BE2C (cell line): ENCODE results near the gene CXXC1.

Experiments used
- DNase-seq: peaks from one replicate; pipeline ENCODE4 v3.0.0-alpha.2; 2020
- H3K27me3 ChIP-seq: fragments of 250-450 bp; sonication (Bioruptor Pico); 2 replicates; pipeline ENCODE4 v1.5.1; 2020; ENCODE audit warnings: mild to moderate bottlenecking
- H3K36me3 ChIP-seq: fragments of 250-450 bp; sonication (Bioruptor Pico); 2 replicates; pipeline ENCODE4 v1.5.1; 2020; ENCODE audit warnings: mild to moderate bottlenecking
- H3K4me1 ChIP-seq: fragments of 250-450 bp; sonication (Bioruptor Pico); 2 replicates; pipeline ENCODE4 v1.5.1; 2020
- H3K4me3 ChIP-seq: 2 replicates; pipeline ENCODE4 v1.5.1; 2011; ENCODE audit warnings: low read depth, low read length
- H3K9me3 ChIP-seq: fragments of 250-450 bp; sonication (Bioruptor Pico); 2 replicates; pipeline ENCODE4 v1.5.1; 2020
- TF ChIP-seq, protein P1 (sequence below): IDR thresholded peaks from 2 replicates; pipeline ENCODE4 v1.5.1; 2012; ENCODE audit warnings: mild to moderate bottlenecking, low read depth, low read length

CXXC1 gene

DNA sequence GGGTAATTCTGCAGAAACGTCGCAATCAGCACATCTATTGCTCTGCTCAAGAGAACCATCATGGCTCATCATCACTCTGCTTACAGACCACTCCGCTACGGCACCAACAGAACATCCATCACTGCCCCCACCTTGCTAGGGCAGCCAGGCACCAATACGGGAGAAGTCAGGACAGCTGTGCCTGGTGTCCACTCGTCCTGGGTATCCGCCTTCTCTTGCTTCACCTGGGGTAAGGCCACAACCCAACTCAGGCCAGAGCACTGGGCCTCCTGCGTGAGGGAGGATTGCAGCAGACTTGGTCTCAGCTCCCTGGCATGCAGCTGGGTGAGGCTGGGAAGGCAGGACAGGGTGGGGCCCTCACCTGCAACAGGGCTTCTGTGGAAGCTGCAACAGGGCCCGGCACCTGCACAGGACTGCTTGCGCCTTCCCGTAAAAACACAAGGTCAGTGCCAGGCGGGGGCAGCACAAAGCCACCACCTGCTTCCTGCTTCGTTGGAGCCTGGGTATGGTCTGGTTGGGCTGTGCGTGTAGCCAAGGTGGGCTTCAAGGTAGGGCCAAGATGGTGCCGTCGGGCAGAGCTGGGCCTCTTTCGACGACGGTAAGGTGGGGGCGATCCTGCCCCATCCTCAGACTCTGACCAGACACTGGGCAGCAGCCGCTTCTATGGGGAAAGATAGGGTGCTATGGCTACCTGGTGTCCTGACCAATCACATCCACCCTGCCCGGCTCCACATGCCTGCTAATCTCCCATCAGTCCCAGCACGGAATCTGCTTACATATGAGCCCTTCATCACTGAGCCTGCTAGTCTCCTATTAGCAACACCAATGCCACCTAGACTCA, 14.1 kb downstream of the CXXC1 start:
- H3K4me3 ChIP-seq: no peak overlapping the region
- TF ChIP-seq, protein P1, sequence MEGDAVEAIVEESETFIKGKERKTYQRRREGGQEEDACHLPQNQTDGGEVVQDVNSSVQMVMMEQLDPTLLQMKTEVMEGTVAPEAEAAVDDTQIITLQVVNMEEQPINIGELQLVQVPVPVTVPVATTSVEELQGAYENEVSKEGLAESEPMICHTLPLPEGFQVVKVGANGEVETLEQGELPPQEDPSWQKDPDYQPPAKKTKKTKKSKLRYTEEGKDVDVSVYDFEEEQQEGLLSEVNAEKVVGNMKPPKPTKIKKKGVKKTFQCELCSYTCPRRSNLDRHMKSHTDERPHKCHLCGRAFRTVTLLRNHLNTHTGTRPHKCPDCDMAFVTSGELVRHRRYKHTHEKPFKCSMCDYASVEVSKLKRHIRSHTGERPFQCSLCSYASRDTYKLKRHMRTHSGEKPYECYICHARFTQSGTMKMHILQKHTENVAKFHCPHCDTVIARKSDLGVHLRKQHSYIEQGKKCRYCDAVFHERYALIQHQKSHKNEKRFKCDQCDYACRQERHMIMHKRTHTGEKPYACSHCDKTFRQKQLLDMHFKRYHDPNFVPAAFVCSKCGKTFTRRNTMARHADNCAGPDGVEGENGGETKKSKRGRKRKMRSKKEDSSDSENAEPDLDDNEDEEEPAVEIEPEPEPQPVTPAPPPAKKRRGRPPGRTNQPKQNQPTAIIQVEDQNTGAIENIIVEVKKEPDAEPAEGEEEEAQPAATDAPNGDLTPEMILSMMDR: no peak
- H3K9me3 ChIP-seq: no peaks in the 10 kb centered on the region
- no peaks in the 10 kb centered on the region for H3K27me3 ChIP-seq
- peaks cover 10% of the 10 kb centered on the region; the same call in 1 of the 2 replicates for H3K36me3 ChIP-seq
- DNase-seq: no peak
- H3K4me1 ChIP-seq: no peaks in the 10 kb centered on the region

DNA sequence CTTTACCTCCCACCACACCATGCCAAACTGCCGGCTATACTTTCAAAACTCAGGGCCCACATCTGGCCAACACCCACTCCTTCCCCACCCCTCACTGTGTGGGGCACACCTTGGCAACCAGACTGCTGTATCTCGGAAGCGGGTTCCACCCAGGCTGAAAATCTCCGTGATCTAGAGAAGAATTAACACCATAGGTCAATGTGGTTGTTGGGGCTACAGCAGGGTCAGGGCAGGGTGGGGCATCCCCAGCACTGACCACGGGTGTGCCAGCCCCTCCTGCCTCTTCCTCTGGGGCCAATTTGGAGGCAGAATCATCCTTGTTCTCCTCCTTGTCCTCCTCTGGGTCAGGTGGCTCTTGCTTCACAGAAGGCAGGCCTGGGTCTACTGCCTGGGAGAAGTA, 14.9 kb downstream of the CXXC1 start:
- H3K36me3 ChIP-seq: peaks cover 10% of the 10 kb centered on the region; the same call in 1 of the 2 replicates
- no peaks in the 10 kb centered on the region for H3K4me1 ChIP-seq
- no peak overlapping the region for H3K4me3 ChIP-seq
- no peak for DNase-seq
- no peaks in the 10 kb centered on the region for H3K27me3 ChIP-seq
- no peaks in the 10 kb centered on the region for H3K9me3 ChIP-seq
- TF ChIP-seq, protein P1: no peak

DNA sequence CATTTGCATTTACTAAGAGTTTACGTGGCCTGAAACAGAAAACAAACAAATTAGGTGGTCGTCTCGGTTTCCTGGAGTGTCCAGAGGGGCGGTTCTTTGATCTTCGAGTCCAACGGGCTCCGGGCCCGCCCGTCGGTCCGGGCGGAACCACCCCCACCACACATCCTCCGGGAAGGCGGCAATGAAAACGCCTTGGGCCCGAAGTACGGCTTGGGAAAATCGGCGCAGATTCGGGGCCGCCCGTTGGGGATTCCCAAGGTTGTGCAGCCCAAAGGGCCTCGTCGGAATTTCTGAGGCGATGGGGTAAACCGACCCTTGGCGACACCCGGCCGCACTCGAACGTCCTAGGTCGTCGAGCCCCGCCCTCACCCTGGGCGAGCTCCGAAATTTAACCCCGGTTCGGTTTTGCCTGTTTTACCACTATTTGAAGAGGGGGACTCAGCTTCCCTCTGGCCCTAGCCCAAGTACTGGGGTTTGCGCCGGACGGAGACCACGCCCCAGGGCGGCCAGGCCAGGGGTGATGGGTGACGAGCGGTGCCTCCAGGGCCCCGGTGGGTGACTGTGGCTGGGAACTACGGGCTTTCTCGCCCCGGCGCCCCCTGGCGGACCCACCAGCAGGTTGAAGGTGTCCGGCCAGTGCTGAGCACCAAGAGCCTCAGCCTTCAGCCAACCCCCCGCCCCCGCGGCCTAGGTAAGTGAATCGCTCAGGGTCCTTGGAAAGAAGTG, 19.3 kb downstream of the CXXC1 start:
- peak; percentile 52 for DNase-seq
- H3K36me3 ChIP-seq: no peaks in the 10 kb centered on the region; the same call in 1 of the 2 replicates
- H3K27me3 ChIP-seq: no peaks in the 10 kb centered on the region
- H3K4me3 ChIP-seq: no peak overlapping the region
- no peaks in the 10 kb centered on the region for H3K4me1 ChIP-seq
- no peaks in the 10 kb centered on the region for H3K9me3 ChIP-seq
- TF ChIP-seq, protein P1: peak; percentile 47

DNA sequence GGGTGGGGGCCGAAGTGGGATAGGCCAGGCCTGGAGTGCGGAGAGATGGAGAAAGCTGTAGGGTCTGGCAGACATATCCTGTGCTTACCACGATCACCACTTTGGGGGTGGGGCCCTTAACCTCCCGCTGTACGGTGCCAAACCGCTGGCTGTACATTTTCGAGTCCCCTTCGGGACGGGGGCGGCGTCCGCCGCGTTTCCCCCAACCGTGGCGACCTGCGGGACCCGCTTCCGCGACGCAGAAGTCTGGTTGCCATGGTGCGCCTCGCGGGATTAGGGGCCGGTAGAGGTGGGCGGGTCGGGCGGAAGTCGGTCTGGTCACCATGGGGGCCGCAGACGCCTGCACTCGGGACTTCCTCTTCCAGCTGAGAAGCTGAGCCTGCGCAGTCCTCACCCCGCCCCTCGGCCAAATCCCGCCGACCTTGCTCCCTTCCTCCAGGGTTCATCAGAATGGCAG, 21.2 kb downstream of the CXXC1 start, which contains the start of gene CFAP53:
CFAP53 (minus strand) TSS at position 248 of the 457 bp plus-strand sequence; CDS start at position 157, 91 bp downstream.
- no peaks in the 10 kb centered on the region for H3K36me3 ChIP-seq
- H3K9me3 ChIP-seq: no peaks in the 10 kb centered on the region
- peak within 1 kb of the TSS; percentile 63 for H3K4me3 ChIP-seq
- no peaks in the 10 kb centered on the region for H3K27me3 ChIP-seq
- TF ChIP-seq, protein P1: no peak
- H3K4me1 ChIP-seq: no peaks in the 10 kb centered on the region
- peak; percentile 84 for DNase-seq

DNA sequence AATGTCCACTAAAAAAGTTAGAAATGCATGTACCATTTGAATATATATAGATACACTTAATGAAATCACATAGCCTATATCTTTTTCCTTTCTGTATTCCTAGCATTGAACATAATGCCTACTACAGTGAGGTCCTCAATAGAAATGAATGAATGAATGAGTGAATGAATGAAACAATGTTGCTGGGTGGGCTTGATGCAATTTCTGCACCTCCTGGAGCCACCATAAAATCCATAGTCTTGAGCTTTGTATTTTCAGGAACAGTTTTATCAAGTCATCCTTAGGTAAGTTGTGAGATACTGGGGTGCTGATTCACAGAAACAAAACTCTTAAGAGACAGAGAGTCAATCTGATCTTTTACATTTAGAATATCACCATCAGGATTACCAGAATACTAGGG, 24.5 kb downstream of the CXXC1 start:
- TF ChIP-seq, protein P1: no peak
- no peaks in the 10 kb centered on the region for H3K36me3 ChIP-seq
- no peaks in the 10 kb centered on the region for H3K27me3 ChIP-seq
- no peak overlapping the region for H3K4me3 ChIP-seq
- H3K9me3 ChIP-seq: no peaks in the 10 kb centered on the region
- no peak for DNase-seq
- no peaks in the 10 kb centered on the region for H3K4me1 ChIP-seq

DNA sequence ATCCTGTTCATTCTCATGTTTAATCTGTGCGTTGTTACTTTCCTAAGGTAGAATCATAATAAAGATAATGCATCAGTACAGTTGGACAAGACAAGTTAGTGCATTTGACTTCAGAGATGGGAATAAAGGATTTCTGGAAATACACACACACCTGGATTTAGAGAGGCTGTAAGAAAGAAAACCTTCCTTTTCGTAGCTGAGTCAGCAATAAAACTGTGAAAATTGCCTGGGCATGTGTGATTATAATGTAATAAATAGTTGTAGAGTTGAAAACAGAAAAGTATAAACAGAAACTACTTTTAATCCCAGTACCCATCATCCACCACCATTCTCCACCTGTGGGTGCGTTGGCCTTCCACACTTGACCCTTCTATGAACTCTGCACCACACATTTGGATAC, 36.6 kb downstream of the CXXC1 start:
- H3K9me3 ChIP-seq: no peaks in the 10 kb centered on the region
- H3K27me3 ChIP-seq: no peaks in the 10 kb centered on the region
- no peaks in the 10 kb centered on the region for H3K4me1 ChIP-seq
- no peaks in the 10 kb centered on the region for H3K36me3 ChIP-seq
- H3K4me3 ChIP-seq: no peak overlapping the region
- no peak for DNase-seq
- TF ChIP-seq, protein P1: no peak
